Measurements from ENCODE around the gene XCL1. TPM values are rescaled to one million over a fixed set of nuclear protein-coding genes. Genes with fewer than 3 reads are reported as not detected.

XCL1 gene
- total and polyA plus RNA-seq, 10 of the 15 experiments (the other 5 are each of a cell fraction or from before 2014, with no cell fraction given): 0.68 to 1,222 (median 12.2) TPM

- no TSS peak for BruUV-seq (replicated peaks)
- Histone ChIP-seq H3K4me2 (ENCODE audit: control insufficient read depth, insufficient read depth) (no peak overlapping the region), H3K36me3 (ENCODE audit: control insufficient read depth in 2 of 2, insufficient read depth in 2 of 2, low read length in 1 of 2) (no peaks in the 10 kb centered on the region), H2AFZ (ENCODE audit: control insufficient read depth, low read depth, low read length) (no peak overlapping the region), H3K9ac (ENCODE audit: control insufficient read depth, insufficient read depth, low read length) (no peak overlapping the region), H3K9me3 (replicated peaks; ENCODE audit: control insufficient read depth, insufficient read depth, low read length) (no peaks in the 10 kb centered on the region), H3K4me3 (no peak overlapping the region), H3K27ac (ENCODE audit: control insufficient read depth, insufficient read depth) (no peak overlapping the region), H3K27me3 (replicated peaks in 1 of 2; ENCODE audit: control insufficient read depth in 2 of 2, insufficient read depth in 2 of 2, low read length in 1 of 2) (peaks cover 0 to 2% of the 10 kb centered on the region in 2 experiments; a peak in 1 of 4 replicates), H3K4me1 (ENCODE audit: control insufficient read depth, insufficient read depth, low read length) (no peaks in the 10 kb centered on the region), H4K20me1 (ENCODE audit: control insufficient read depth, insufficient read depth) (no peaks in the 10 kb centered on the region), H3K79me2 (ENCODE audit: control insufficient read depth, insufficient read depth, low read length) (no peaks in the 10 kb centered on the region)
- 16% methylated on average over 3 of the region's 3 CpGs for WGBS (ENCODE audit: insufficient coverage, insufficient replicate concordance, low lambda C conversion rate, missing lambda C conversion rate)
- POLR2A ChIA-PET: no interaction called here
- intact Hi-C loops (cut with micrococcal nuclease; ENCODE audit: unreplicated experiment) (loop anchor here (1.0 kb wide), 1 partner anchor 133 kb away; no protein-coding TSS in a partner anchor), in situ Hi-C loops (cut with MboI) (no loop called here)
- SMC1A ChIA-PET (ENCODE audit: uncharacterized antibody, unreplicated experiment): interaction anchor here (0.7 to 1.1 kb wide), 3 partner anchors 13 to 53 kb away, joined by 3 read pairs; no protein-coding TSS in a partner anchor
- DNase-seq (ENCODE audit: low read depth, low spot score) (no peak), ATAC-seq (peak; percentile 63), FAIRE-seq (no peak)
- RAD21 ChIA-PET (ENCODE audit: unreplicated experiment): no interaction called here
- CTCF ChIA-PET: interaction anchor here (0.7 to 1.0 kb wide), 2 partner anchors 18 to 230 kb away, joined by 3 to 4 read pairs; no protein-coding TSS in a partner anchor
- TF ChIP-seq ASH2L (IDR thresholded peaks at IDR 0.05; ENCODE audit: borderline replicate concordance, low read depth) (no peak), MTA2 (IDR thresholded peaks at IDR 0.05; ENCODE audit: low read depth) (peak; percentile 43; the same call in 1 of the 2 replicates), IRF4 (IDR thresholded peaks at IDR 0.05; ENCODE audit: low read depth, low read length) (0 out of 2 replicates have a peak, but pooled peaks have one; percentile 37), ZNF217 (IDR thresholded peaks at IDR 0.05) (peak; percentile 73; the same call in 1 of the 2 replicates), MXI1 (IDR thresholded peaks at IDR 0.05; ENCODE audit: low read depth, low read length) (no peak), TCF3 (IDR thresholded peaks at IDR 0.05; ENCODE audit: borderline replicate concordance, insufficient read depth, low read depth, low read length) (no peak), CEBPB (IDR thresholded peaks at IDR 0.05; ENCODE audit: borderline replicate concordance in 1 of 2, low read depth in 2 of 2, low read length in 2 of 2) (no peak), BACH1 (IDR thresholded peaks at IDR 0.05; ENCODE audit: borderline replicate concordance) (no peak), RCOR1 (conservative IDR thresholded peaks at IDR 0.05; ENCODE audit: low read depth, low read length) (no peak), NFYB (IDR thresholded peaks at IDR 0.05; ENCODE audit: insufficient read depth, low read depth, low read length) (peak; percentile 82), IKZF2 (IDR thresholded peaks at IDR 0.05) (peak in 1 of 2 experiments; percentile 47; a peak in 1 of 4 replicates), SRF (IDR thresholded peaks at IDR 0.05; ENCODE audit: low read depth in 2 of 2, low read length in 2 of 2) (no peak), EED (IDR thresholded peaks at IDR 0.05; ENCODE audit: low read depth) (no peak), IKZF1 (conservative IDR thresholded peaks at IDR 0.05) (0 out of 2 replicates have a peak, but pooled peaks have one; percentile 15), BMI1 (IDR thresholded peaks at IDR 0.05; ENCODE audit: borderline replicate concordance) (no peak), SUZ12 (IDR thresholded peaks at IDR 0.05; ENCODE audit: unreplicated experiment) (no peak), BCL11A (IDR thresholded peaks at IDR 0.05; ENCODE audit: low read depth, low read length) (no peak), GABPA (IDR thresholded peaks at IDR 0.05; ENCODE audit: low read depth) (no peak), KLF5 (IDR thresholded peaks at IDR 0.05; ENCODE audit: partially characterized antibody) (no peak), NBN (IDR thresholded peaks at IDR 0.05) (no peak), CREB1 (IDR thresholded peaks at IDR 0.05; ENCODE audit: low read depth) (no peak), RELB (IDR thresholded peaks at IDR 0.05; ENCODE audit: low read depth) (peak; percentile 28; the same call in 1 of the 2 replicates), ZNF24 (IDR thresholded peaks at IDR 0.05) (0 out of 2 replicates have a peak, but pooled peaks have one; percentile 36), JUNB (IDR thresholded peaks at IDR 0.05) (peak; percentile 38; the same call in 1 of the 2 replicates)
Measured at GRCh38 chr1:168572633-168573032, 3.8 kb upstream of the XCL1 start.
